ENCODE results near the gene NHLRC2.
"Not testable (repeated sequence)": the region's sequence is repeated elsewhere in the genome, so short reads cannot be mapped to it uniquely, and the experiment has no call there.

The NHLRC2 gene

DNA sequence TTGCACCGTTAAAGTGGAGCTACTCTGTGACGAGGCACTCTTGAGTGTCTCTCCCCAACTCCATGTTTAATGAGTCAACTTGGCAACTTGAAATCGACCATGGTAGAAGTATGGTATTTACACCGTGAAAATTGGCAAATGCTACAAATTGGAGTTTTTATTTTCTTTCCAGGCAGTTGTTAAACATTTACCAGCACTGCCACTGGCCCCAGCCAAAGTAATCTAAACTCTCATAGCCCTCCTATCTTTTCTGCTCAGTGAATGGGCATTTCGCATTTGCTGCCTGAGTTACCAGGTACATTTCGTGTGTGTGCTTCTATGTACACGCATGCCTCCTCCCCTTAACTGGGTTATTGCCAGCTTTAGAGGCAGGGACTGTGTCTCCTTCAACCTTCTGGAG lies 83.3 kb downstream of the NHLRC2 start:
- TF ChIP-seq, protein P1, sequence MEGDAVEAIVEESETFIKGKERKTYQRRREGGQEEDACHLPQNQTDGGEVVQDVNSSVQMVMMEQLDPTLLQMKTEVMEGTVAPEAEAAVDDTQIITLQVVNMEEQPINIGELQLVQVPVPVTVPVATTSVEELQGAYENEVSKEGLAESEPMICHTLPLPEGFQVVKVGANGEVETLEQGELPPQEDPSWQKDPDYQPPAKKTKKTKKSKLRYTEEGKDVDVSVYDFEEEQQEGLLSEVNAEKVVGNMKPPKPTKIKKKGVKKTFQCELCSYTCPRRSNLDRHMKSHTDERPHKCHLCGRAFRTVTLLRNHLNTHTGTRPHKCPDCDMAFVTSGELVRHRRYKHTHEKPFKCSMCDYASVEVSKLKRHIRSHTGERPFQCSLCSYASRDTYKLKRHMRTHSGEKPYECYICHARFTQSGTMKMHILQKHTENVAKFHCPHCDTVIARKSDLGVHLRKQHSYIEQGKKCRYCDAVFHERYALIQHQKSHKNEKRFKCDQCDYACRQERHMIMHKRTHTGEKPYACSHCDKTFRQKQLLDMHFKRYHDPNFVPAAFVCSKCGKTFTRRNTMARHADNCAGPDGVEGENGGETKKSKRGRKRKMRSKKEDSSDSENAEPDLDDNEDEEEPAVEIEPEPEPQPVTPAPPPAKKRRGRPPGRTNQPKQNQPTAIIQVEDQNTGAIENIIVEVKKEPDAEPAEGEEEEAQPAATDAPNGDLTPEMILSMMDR (IDR thresholded peaks at IDR 0.05; ENCODE audit: extremely low read depth, insufficient read depth, missing control alignments) = no peak
- DNase-seq (ENCODE audit: low spot score) = no peak
- in situ Hi-C loops (cut with MboI; ENCODE audit: low pct_unique_long_range_greater_than_20kb, low sequenced_read_pairs, unreplicated experiment) = no loop called here

GRCh38 chr10:113939212-113939860 lies 84.9 kb downstream of the NHLRC2 start:
- in situ Hi-C loops (cut with MboI; ENCODE audit: low pct_unique_long_range_greater_than_20kb, low sequenced_read_pairs, unreplicated experiment) = no loop called here
- DNase-seq (ENCODE audit: low spot score) = no peak
- TF ChIP-seq, protein P1 (IDR thresholded peaks at IDR 0.05; ENCODE audit: extremely low read depth, insufficient read depth, missing control alignments) = peak; percentile 12

- DNase-seq (ENCODE audit: low spot score) = no peak
- TF ChIP-seq, protein P1 (IDR thresholded peaks at IDR 0.05; ENCODE audit: extremely low read depth, insufficient read depth, missing control alignments) = no peak
- in situ Hi-C loops (cut with MboI; ENCODE audit: low pct_unique_long_range_greater_than_20kb, low sequenced_read_pairs, unreplicated experiment) = no loop called here
Observed at GRCh38 chr10:113941140-113941539, 86.7 kb downstream of the NHLRC2 start.

GRCh38 chr10:113943196-113943595 lies 88.7 kb downstream of the NHLRC2 start:
- in situ Hi-C loops (cut with MboI; ENCODE audit: low pct_unique_long_range_greater_than_20kb, low sequenced_read_pairs, unreplicated experiment); DNase-seq (ENCODE audit: low spot score): not testable (repeated sequence)

- TF ChIP-seq, protein P1 (IDR thresholded peaks at IDR 0.05; ENCODE audit: extremely low read depth, insufficient read depth, missing control alignments) = no peak
- in situ Hi-C loops (cut with MboI; ENCODE audit: low pct_unique_long_range_greater_than_20kb, low sequenced_read_pairs, unreplicated experiment) = no loop called here
- no peak for DNase-seq (ENCODE audit: low spot score)
Observed at GRCh38 chr10:113945075-113945686, 90.7 kb downstream of the NHLRC2 start.

GRCh38 chr10:113945687-113946085 lies 91.2 kb downstream of the NHLRC2 start:
- in situ Hi-C loops (cut with MboI; ENCODE audit: low pct_unique_long_range_greater_than_20kb, low sequenced_read_pairs, unreplicated experiment) = no loop called here
- DNase-seq (ENCODE audit: low spot score) = no peak
- TF ChIP-seq, protein P1 (IDR thresholded peaks at IDR 0.05; ENCODE audit: extremely low read depth, insufficient read depth, missing control alignments) = no peak

GRCh38 chr10:113947184-113948041 lies 93.0 kb downstream of the NHLRC2 start:
- in situ Hi-C loops (cut with MboI; ENCODE audit: low pct_unique_long_range_greater_than_20kb, low sequenced_read_pairs, unreplicated experiment) = no loop called here
- TF ChIP-seq, protein P1 (IDR thresholded peaks at IDR 0.05; ENCODE audit: extremely low read depth, insufficient read depth, missing control alignments) = no peak
- no peak for DNase-seq (ENCODE audit: low spot score)

Data from GM13977 (cell line).